Placental epithelial cell (primary cell): ENCODE data around the gene KCNK18. TPM values are rescaled to one million over a fixed set of nuclear protein-coding genes. Genes with fewer than 3 reads are reported as not detected.

ENCODE experiments used
- small RNA-seq: library from RNA; depleted of rRNA; stranded (forward); fragments of <200 nt; gene quantifications from one replicate; pipeline ENCODE3, GENCODE V24; 2012
- total RNA-seq: library from RNA; depleted of rRNA; stranded (reverse); fragments of >200 nt; gene quantifications from 2 replicates; pipeline ENCODE4 v1.2.3, GENCODE V29; 2012

KCNK18 gene
- not detected in 2 replicates for total RNA-seq

GRCh38 chr10:117197189-117197588 lies at the start of gene KCNK18:
Gene KCNK18 (plus strand): TSS chr10:117197489. CDS start chr10:117197489, 0 bp downstream.

DNA sequence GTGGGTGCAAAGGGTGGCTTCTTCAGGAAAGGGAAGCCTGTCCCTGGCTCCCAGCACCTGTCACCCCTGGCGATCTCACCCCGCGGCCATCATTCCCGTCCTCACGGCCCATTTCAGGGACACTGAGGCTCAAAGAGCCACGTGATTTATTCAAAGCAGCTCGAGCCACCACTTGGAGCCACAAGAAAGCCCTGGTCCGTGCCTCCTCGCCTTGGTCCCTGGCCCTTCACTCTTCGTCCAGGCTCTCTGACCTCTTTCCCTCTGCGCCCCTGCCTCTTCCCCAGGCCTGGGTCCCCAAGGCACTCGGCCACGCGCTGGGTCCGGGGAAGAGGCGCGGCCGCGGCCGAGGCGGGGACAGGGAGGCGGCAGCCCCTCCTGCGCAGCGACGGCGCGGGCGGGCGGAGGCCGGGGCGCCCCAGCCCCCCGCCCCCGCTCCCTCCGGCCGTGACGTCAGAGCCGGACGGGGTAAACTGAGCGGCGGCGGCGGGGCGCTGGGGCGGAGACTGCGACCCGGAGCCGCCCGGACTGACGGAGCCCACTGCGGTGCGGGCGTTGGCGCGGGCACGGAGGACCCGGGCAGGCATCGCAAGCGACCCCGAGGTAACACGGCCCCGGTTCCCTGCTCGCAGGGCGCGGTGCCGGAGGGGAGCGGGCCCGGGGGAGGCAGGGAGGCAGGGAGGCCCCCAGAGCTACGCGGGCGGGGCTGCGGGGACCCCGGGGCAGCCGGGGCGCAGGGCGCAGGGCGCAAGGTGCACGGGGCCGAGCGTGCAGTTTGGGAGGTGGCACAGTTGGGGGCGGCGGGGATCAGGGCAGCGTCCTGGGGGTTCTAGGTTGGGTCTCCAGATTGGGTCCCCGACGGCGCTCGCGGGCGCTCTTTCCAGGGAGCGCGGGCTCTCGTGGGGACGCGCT lies 43.6 kb downstream of the KCNK18 start, which contains the start of gene SLC18A2:
Gene SLC18A2, plus strand, starts transcription at position 494 of the 909 bp plus-strand sequence. CDS start 580 bp downstream, outside the sequence.

Small RNAs within 50 kb of the gene (small RNA-seq; reads per million reads assigned to genes)
- not detected for gene MIR3663

Other genes starting within 250 kb of the KCNK18 start
- 10.7 and 14.1 TPM in 2 replicates for gene SHTN1, start 192.3 kb upstream of the KCNK18 start, total RNA-seq
- gene VAX1, start 59.2 kb upstream of the KCNK18 start, total RNA-seq, result not detected in 2 replicates
- not detected in 2 replicates for gene SLC18A2, start 43.6 kb downstream of the KCNK18 start, total RNA-seq
- gene PDZD8, start 178.0 kb downstream of the KCNK18 start, total RNA-seq, result 21.7 and 23.6 TPM in 2 replicates